Suprapubic skin (tissue), 3 donors: ENCODE results near the gene ZBTB20.

Experiments
- CTCF ChIP-seq, 2 donors: fragments of 200-600 bp in 1 of 2; fragments of 450-650 bp in 1 of 2; sonication (generic) in 1 of 2; IDR thresholded peaks; one replicate each; pipeline ENCODE4 v1.5.1; 2016 to 2019; ENCODE audit warnings: antibody characterized with exemption in 2 of 2, mild to moderate bottlenecking in 1 of 2, moderate library complexity in 1 of 2
- EP300 ChIP-seq: sonication (generic); formaldehyde crosslinking; IDR thresholded peaks from one replicate; pipeline ENCODE4 v1.6.1; 2017; ENCODE audit warnings: antibody characterized with exemption
- POLR2A ChIP-seq, 2 donors: fragments of 450-650 bp; IDR thresholded peaks; one replicate each; pipeline ENCODE4 v1.6.1; 2017; ENCODE audit warnings: antibody characterized with exemption in 2 of 2, mild to moderate bottlenecking in 2 of 2, moderate library complexity in 2 of 2

GRCh38 chr3:114484919-114485318 lies 662.2 kb downstream of the ZBTB20 start:
- TF ChIP-seq CTCF (IDR thresholded peaks at IDR 0.05) (no peak), POLR2A (IDR thresholded peaks at IDR 0.05) (no peak), EP300 (no peak)
